Measurements from ENCODE around the gene PHKB. TPM values are rescaled to one million over a fixed set of nuclear protein-coding genes. Genes with fewer than 3 reads are reported as not detected.

Gene PHKB
- total RNA-seq, 1 donor from 2014 or later, result 110 TPM

DNA sequence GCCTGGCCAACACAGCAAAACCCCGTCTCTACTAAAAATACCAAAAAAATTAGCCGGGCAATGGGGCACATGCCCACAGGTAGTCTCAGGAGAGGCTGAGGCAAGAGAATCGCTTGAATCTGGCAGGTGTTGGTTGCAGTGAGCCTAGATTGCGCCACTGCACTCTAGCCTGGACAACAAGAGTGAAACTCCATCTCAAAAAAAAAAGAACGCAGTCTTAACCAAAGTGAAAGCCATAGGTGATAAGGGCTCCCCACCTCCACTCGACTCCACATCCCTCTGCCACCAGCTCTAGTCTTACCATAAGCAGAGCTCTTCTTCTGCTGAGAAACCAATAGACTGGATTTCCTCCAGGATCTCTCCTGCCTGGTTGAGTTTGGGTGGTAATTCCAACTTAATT, 266.0 kb downstream of the PHKB start:
- intact Hi-C loops (cut with micrococcal nuclease), result no loop called here
- no peak overlapping the region for H3K4me3 Mint-ChIP-seq
- TF ChIP-seq, protein P1, sequence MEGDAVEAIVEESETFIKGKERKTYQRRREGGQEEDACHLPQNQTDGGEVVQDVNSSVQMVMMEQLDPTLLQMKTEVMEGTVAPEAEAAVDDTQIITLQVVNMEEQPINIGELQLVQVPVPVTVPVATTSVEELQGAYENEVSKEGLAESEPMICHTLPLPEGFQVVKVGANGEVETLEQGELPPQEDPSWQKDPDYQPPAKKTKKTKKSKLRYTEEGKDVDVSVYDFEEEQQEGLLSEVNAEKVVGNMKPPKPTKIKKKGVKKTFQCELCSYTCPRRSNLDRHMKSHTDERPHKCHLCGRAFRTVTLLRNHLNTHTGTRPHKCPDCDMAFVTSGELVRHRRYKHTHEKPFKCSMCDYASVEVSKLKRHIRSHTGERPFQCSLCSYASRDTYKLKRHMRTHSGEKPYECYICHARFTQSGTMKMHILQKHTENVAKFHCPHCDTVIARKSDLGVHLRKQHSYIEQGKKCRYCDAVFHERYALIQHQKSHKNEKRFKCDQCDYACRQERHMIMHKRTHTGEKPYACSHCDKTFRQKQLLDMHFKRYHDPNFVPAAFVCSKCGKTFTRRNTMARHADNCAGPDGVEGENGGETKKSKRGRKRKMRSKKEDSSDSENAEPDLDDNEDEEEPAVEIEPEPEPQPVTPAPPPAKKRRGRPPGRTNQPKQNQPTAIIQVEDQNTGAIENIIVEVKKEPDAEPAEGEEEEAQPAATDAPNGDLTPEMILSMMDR (IDR thresholded peaks at IDR 0.05), result no peak

DNA sequence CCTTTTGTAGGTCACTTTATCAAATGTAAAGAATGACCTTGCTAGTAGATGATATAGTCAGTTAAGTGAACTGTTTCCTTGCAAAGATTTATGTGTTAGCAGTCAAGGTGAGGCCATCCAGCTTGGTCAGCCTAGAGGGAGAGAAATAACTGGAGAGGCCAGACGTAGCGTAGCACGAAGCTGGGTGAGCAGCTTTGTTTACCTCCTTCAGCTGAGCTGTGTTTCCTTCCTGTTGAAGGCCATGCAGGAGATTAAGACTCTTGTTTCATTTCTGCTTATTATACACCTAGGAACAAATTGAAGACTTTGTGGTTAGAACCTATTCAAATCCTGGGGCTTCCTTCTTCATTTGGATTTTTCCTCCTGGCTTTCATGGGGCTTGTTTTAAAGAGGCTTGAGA, 267.1 kb downstream of the PHKB start:
- DNase-seq (no peak), ATAC-seq (ENCODE audit: low read depth) (no peak)
- no peaks in the 10 kb centered on the region for H3K9me3 Mint-ChIP-seq
- no peak overlapping the region for H3K27ac Mint-ChIP-seq
- no peak overlapping the region for H3K4me3 Mint-ChIP-seq
- H3K27me3 Mint-ChIP-seq, result no peaks in the 10 kb centered on the region
- peaks cover 15% of the 10 kb centered on the region for H3K4me1 Mint-ChIP-seq
- ChIA-PET POLR2A (no interaction called here), CTCF (no interaction called here)
- no peaks in the 10 kb centered on the region for H3K36me3 Mint-ChIP-seq (ENCODE audit: low read depth)
- TF ChIP-seq, protein P1 (IDR thresholded peaks at IDR 0.05), result no peak
- intact Hi-C loops (cut with micrococcal nuclease), result no loop called here

More for the DNA sequence above, 266.0 kb downstream of the PHKB start:
- no peak for DNase-seq
- POLR2A ChIA-PET, result no interaction called here
- peaks cover 15% of the 10 kb centered on the region for H3K4me1 Mint-ChIP-seq
- H3K36me3 Mint-ChIP-seq (ENCODE audit: low read depth), result no peaks in the 10 kb centered on the region
- CTCF ChIA-PET, result no interaction called here
- no peak overlapping the region for H3K27ac Mint-ChIP-seq
- no peaks in the 10 kb centered on the region for H3K27me3 Mint-ChIP-seq
- ATAC-seq (ENCODE audit: low read depth), result no peak
- H3K9me3 Mint-ChIP-seq, result no peaks in the 10 kb centered on the region

DNA sequence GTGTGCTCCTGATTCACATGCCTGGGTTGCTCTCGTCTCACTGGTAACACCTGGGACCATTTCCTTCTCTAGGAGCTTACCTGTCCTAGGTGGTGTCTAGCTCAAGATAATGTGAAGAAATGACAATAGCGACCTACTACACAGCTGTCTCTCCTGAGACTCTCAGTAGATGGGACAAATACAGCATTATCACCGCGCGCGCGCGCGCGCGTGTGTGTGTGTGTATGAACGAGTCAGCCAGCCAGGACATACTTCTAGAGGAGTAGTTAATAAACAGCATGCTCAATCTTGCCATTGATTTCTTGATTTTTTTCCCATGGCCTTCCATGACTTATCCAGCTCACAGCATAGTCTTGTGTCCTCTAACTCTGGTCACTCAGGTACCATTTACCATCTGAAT, 268.6 kb downstream of the PHKB start:
- DNase-seq (no peak), ATAC-seq (ENCODE audit: low read depth) (no peak)
- H3K4me3 Mint-ChIP-seq, result no peak overlapping the region
- ChIA-PET CTCF (no interaction called here), POLR2A (no interaction called here)
- no peaks in the 10 kb centered on the region for H3K9me3 Mint-ChIP-seq
- no peak overlapping the region for H3K27ac Mint-ChIP-seq
- no peaks in the 10 kb centered on the region for H3K36me3 Mint-ChIP-seq (ENCODE audit: low read depth)
- TF ChIP-seq, protein P1 (IDR thresholded peaks at IDR 0.05), result no peak
- intact Hi-C loops (cut with micrococcal nuclease), result no loop called here
- no peaks in the 10 kb centered on the region for H3K27me3 Mint-ChIP-seq
- peaks cover 15% of the 10 kb centered on the region for H3K4me1 Mint-ChIP-seq

DNA sequence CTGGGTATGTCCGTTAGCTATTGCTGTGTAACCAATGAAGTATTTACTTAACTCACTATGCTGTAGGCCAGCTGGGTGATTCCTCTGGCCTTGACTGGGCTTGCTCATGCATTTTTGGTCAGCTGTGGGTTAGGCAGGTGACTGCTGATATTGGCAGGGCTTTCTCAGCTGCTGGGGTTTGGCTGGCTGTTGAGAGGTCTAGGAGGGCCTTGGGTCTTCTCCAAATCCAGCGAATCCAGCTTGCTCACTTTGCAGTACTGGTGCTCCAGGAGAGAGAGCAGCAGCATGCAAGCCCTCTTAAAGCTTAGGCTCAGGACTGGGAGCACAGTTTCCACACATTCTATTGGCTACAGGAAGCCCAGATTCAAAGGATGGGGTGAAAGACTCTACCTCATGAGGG, 270.1 kb downstream of the PHKB start:
- DNase-seq (no peak), ATAC-seq (ENCODE audit: low read depth) (no peak)
- Mint-ChIP-seq H3K9me3 (no peaks in the 10 kb centered on the region), H3K27me3 (no peaks in the 10 kb centered on the region), H3K4me1 (peaks cover 15% of the 10 kb centered on the region), H3K27ac (no peak overlapping the region), H3K4me3 (no peak overlapping the region), H3K36me3 (ENCODE audit: low read depth) (no peaks in the 10 kb centered on the region)
- POLR2A ChIA-PET, result interaction anchor here (0.6 kb wide), 1 partner anchor 8 kb away, joined by 3 read pairs; no protein-coding TSS in a partner anchor
- CTCF ChIA-PET, result no interaction called here
- TF ChIP-seq, protein P1 (IDR thresholded peaks at IDR 0.05), result no peak
- intact Hi-C loops (cut with micrococcal nuclease), result no loop called here

DNA sequence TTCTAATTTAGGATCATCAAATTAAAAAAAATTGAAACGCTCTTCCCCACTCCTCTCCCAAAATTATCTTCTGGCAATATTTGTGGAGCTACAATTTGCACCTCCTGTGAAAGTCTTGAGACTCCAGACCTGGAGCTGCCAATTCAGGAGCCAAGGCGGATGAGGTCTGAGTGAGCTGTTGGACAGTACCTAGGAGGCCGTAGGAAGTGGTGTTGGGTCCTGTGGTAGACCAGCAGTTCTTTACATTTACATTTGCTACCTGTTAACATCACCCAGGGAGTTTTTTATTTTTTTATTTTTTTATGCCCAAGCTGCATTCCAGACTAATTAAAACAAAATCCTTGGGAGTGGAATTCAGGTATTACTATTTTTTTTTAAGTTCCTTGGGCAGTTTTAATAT, 271.0 kb downstream of the PHKB start:
- H3K4me1 Mint-ChIP-seq, result peaks cover 15% of the 10 kb centered on the region
- no peak overlapping the region for H3K27ac Mint-ChIP-seq
- ATAC-seq (ENCODE audit: low read depth), result no peak
- no peak for DNase-seq
- no peaks in the 10 kb centered on the region for H3K9me3 Mint-ChIP-seq
- no peaks in the 10 kb centered on the region for H3K27me3 Mint-ChIP-seq
- ChIA-PET CTCF (no interaction called here), POLR2A (no interaction called here)
- intact Hi-C loops (cut with micrococcal nuclease), result no loop called here
- no peak overlapping the region for H3K4me3 Mint-ChIP-seq
- TF ChIP-seq, protein P1 (IDR thresholded peaks at IDR 0.05), result no peak
- H3K36me3 Mint-ChIP-seq (ENCODE audit: low read depth), result no peaks in the 10 kb centered on the region
